OCI-LY3 (cell line): Measurements from ENCODE around the gene USP3.

ENCODE experiments used
- CTCF ChIP-seq: fragments of 200-600, 300-600 bp; sonication (generic); IDR thresholded peaks from 2 replicates; pipeline ENCODE4 v1.5.1; 2014; ENCODE audit warnings: antibody characterized with exemption, low read length, low read depth
- EZH2phosphoT487 ChIP-seq: fragments of 200-600 bp; shearing (Covaris generic); IDR thresholded peaks from 2 replicates; pipeline ENCODE4 v1.6.1; 2018; ENCODE audit warnings: antibody characterized with exemption, mixed run types, low read depth

GRCh38 chr15:63553388-63553791 is 49.0 kb downstream of the USP3 start:
- TF ChIP-seq CTCF (no peak), EZH2phosphoT487 (no peak)
